ENCODE results near the gene MDFI.

The MDFI gene

GRCh38 chr6:41643899-41644269 lies 5.6 kb downstream of the MDFI start:
- Histone ChIP-seq H3K9ac (ENCODE audit: low read depth, low read length) (no peak overlapping the region), H3K27me3 (ENCODE audit: control insufficient read depth, insufficient read depth, low read length) (peaks cover 39% of the 10 kb centered on the region)

GRCh38 chr6:41644297-41644879 lies 6.1 kb downstream of the MDFI start:
- Histone ChIP-seq H3K9ac (ENCODE audit: low read depth, low read length) (no peak overlapping the region), H3K27me3 (ENCODE audit: control insufficient read depth, insufficient read depth, low read length) (peaks cover 34% of the 10 kb centered on the region), H3K4me3 (ENCODE audit: low read depth, low read length) (no peak overlapping the region), H3K36me3 (ENCODE audit: control insufficient read depth, insufficient read depth, low read length) (peaks cover 8% of the 10 kb centered on the region; the same call in 1 of the 2 replicates), H3K27ac (ENCODE audit: low read depth, low read length) (peak overlapping the region; percentile 33), H3K4me1 (ENCODE audit: control insufficient read depth, insufficient read depth, low read length) (peaks cover 41% of the 10 kb centered on the region), H3K9me3 (ENCODE audit: control insufficient read depth, insufficient read depth, low read length) (no peaks in the 10 kb centered on the region)

More at GRCh38 chr6:41643899-41644269, 5.6 kb downstream of the MDFI start:
- peaks cover 45% of the 10 kb centered on the region for H3K4me1 ChIP-seq (ENCODE audit: control insufficient read depth, insufficient read depth, low read length)
- peaks cover 8% of the 10 kb centered on the region; the same call in 1 of the 2 replicates for H3K36me3 ChIP-seq (ENCODE audit: control insufficient read depth, insufficient read depth, low read length)
- peak overlapping the region; percentile 33 for H3K27ac ChIP-seq (ENCODE audit: low read depth, low read length)
- no peak overlapping the region for H3K4me3 ChIP-seq (ENCODE audit: low read depth, low read length)
- H3K9me3 ChIP-seq (ENCODE audit: control insufficient read depth, insufficient read depth, low read length): no peaks in the 10 kb centered on the region

GRCh38 chr6:41645007-41645618 lies 6.8 kb downstream of the MDFI start:
- Histone ChIP-seq H3K9ac (ENCODE audit: low read depth, low read length) (no peak overlapping the region), H3K27ac (ENCODE audit: low read depth, low read length) (no peak overlapping the region), H3K9me3 (ENCODE audit: control insufficient read depth, insufficient read depth, low read length) (no peaks in the 10 kb centered on the region), H3K36me3 (ENCODE audit: control insufficient read depth, insufficient read depth, low read length) (peaks cover 14% of the 10 kb centered on the region), H3K4me1 (ENCODE audit: control insufficient read depth, insufficient read depth, low read length) (peaks cover 34% of the 10 kb centered on the region), H3K27me3 (ENCODE audit: control insufficient read depth, insufficient read depth, low read length) (peaks cover 27% of the 10 kb centered on the region), H3K4me3 (ENCODE audit: low read depth, low read length) (no peak overlapping the region)

- H3K4me3 ChIP-seq (ENCODE audit: low read depth, low read length): no peak overlapping the region
- no peak overlapping the region for H3K27ac ChIP-seq (ENCODE audit: low read depth, low read length)
- H3K36me3 ChIP-seq (ENCODE audit: control insufficient read depth, insufficient read depth, low read length): peaks cover 15% of the 10 kb centered on the region
- H3K4me1 ChIP-seq (ENCODE audit: control insufficient read depth, insufficient read depth, low read length): peaks cover 28% of the 10 kb centered on the region
- H3K9me3 ChIP-seq (ENCODE audit: control insufficient read depth, insufficient read depth, low read length): no peaks in the 10 kb centered on the region
- no peak overlapping the region for H3K9ac ChIP-seq (ENCODE audit: low read depth, low read length)
- peaks cover 16% of the 10 kb centered on the region for H3K27me3 ChIP-seq (ENCODE audit: control insufficient read depth, insufficient read depth, low read length)
Observed at GRCh38 chr6:41646026-41646795, 7.9 kb downstream of the MDFI start.

- H3K9ac ChIP-seq (ENCODE audit: low read depth, low read length): no peak overlapping the region
Observed at GRCh38 chr6:41647061-41647511, 8.8 kb downstream of the MDFI start.

GRCh38 chr6:41648070-41648585 lies 9.9 kb downstream of the MDFI start:
- Histone ChIP-seq H3K27me3 (ENCODE audit: control insufficient read depth, insufficient read depth, low read length) (0 out of 2 replicates have a peak, but pooled peaks cover under 1% of the 10 kb centered on the region), H3K9me3 (ENCODE audit: control insufficient read depth, insufficient read depth, low read length) (no peaks in the 10 kb centered on the region), H3K4me3 (ENCODE audit: low read depth, low read length) (no peak overlapping the region), H3K9ac (ENCODE audit: low read depth, low read length) (no peak overlapping the region), H3K36me3 (ENCODE audit: control insufficient read depth, insufficient read depth, low read length) (peaks cover 15% of the 10 kb centered on the region), H3K27ac (ENCODE audit: low read depth, low read length) (no peak overlapping the region), H3K4me1 (ENCODE audit: control insufficient read depth, insufficient read depth, low read length) (peaks cover 28% of the 10 kb centered on the region)

More at GRCh38 chr6:41647061-41647511, 8.8 kb downstream of the MDFI start:
- H3K27ac ChIP-seq (ENCODE audit: low read depth, low read length): no peak overlapping the region
- H3K27me3 ChIP-seq (ENCODE audit: control insufficient read depth, insufficient read depth, low read length): peaks cover 7% of the 10 kb centered on the region; the same call in 1 of the 2 replicates
- no peak overlapping the region for H3K4me3 ChIP-seq (ENCODE audit: low read depth, low read length)
- no peaks in the 10 kb centered on the region for H3K9me3 ChIP-seq (ENCODE audit: control insufficient read depth, insufficient read depth, low read length)
- H3K4me1 ChIP-seq (ENCODE audit: control insufficient read depth, insufficient read depth, low read length): peaks cover 28% of the 10 kb centered on the region
- H3K36me3 ChIP-seq (ENCODE audit: control insufficient read depth, insufficient read depth, low read length): peaks cover 15% of the 10 kb centered on the region

GRCh38 chr6:41648921-41649320 lies 10.7 kb downstream of the MDFI start:
- Histone ChIP-seq H3K36me3 (ENCODE audit: control insufficient read depth, insufficient read depth, low read length) (peaks cover 15% of the 10 kb centered on the region), H3K27ac (ENCODE audit: low read depth, low read length) (no peak overlapping the region), H3K4me1 (ENCODE audit: control insufficient read depth, insufficient read depth, low read length) (peaks cover 24% of the 10 kb centered on the region), H3K9me3 (ENCODE audit: control insufficient read depth, insufficient read depth, low read length) (no peaks in the 10 kb centered on the region), H3K27me3 (ENCODE audit: control insufficient read depth, insufficient read depth, low read length) (no peaks in the 10 kb centered on the region), H3K4me3 (ENCODE audit: low read depth, low read length) (no peak overlapping the region), H3K9ac (ENCODE audit: low read depth, low read length) (no peak overlapping the region)

- H3K4me1 ChIP-seq (ENCODE audit: control insufficient read depth, insufficient read depth, low read length): peaks cover 17% of the 10 kb centered on the region
- H3K9ac ChIP-seq (ENCODE audit: low read depth, low read length): no peak overlapping the region
- no peaks in the 10 kb centered on the region for H3K27me3 ChIP-seq (ENCODE audit: control insufficient read depth, insufficient read depth, low read length)
- H3K9me3 ChIP-seq (ENCODE audit: control insufficient read depth, insufficient read depth, low read length): no peaks in the 10 kb centered on the region
- no peak overlapping the region for H3K4me3 ChIP-seq (ENCODE audit: low read depth, low read length)
- no peak overlapping the region for H3K27ac ChIP-seq (ENCODE audit: low read depth, low read length)
- H3K36me3 ChIP-seq (ENCODE audit: control insufficient read depth, insufficient read depth, low read length): peaks cover 15% of the 10 kb centered on the region
Observed at GRCh38 chr6:41649596-41649995, 11.3 kb downstream of the MDFI start.

- Histone ChIP-seq H3K9me3 (ENCODE audit: control insufficient read depth, insufficient read depth, low read length) (no peaks in the 10 kb centered on the region), H3K36me3 (ENCODE audit: control insufficient read depth, insufficient read depth, low read length) (peaks cover 15% of the 10 kb centered on the region), H3K4me3 (ENCODE audit: low read depth, low read length) (no peak overlapping the region), H3K27me3 (ENCODE audit: control insufficient read depth, insufficient read depth, low read length) (no peaks in the 10 kb centered on the region), H3K4me1 (ENCODE audit: control insufficient read depth, insufficient read depth, low read length) (peaks cover 12% of the 10 kb centered on the region), H3K27ac (ENCODE audit: low read depth, low read length) (no peak overlapping the region), H3K9ac (ENCODE audit: low read depth, low read length) (no peak overlapping the region)
Observed at GRCh38 chr6:41650120-41650519, 11.9 kb downstream of the MDFI start.

GRCh38 chr6:41651246-41651961 lies 13.1 kb downstream of the MDFI start:
- H3K27ac ChIP-seq (ENCODE audit: low read depth, low read length): no peak overlapping the region
- no peaks in the 10 kb centered on the region for H3K27me3 ChIP-seq (ENCODE audit: control insufficient read depth, insufficient read depth, low read length)
- no peaks in the 10 kb centered on the region for H3K4me1 ChIP-seq (ENCODE audit: control insufficient read depth, insufficient read depth, low read length)
- H3K9me3 ChIP-seq (ENCODE audit: control insufficient read depth, insufficient read depth, low read length): no peaks in the 10 kb centered on the region
- peaks cover 12% of the 10 kb centered on the region for H3K36me3 ChIP-seq (ENCODE audit: control insufficient read depth, insufficient read depth, low read length)
- H3K9ac ChIP-seq (ENCODE audit: low read depth, low read length): no peak overlapping the region
- H3K4me3 ChIP-seq (ENCODE audit: low read depth, low read length): no peak overlapping the region
